Measurements from ENCODE around the gene KCNQ1.
A peak's percentile ranks its signal among the peaks of the same experiment; 100 is the strongest.

Gene KCNQ1

DNA sequence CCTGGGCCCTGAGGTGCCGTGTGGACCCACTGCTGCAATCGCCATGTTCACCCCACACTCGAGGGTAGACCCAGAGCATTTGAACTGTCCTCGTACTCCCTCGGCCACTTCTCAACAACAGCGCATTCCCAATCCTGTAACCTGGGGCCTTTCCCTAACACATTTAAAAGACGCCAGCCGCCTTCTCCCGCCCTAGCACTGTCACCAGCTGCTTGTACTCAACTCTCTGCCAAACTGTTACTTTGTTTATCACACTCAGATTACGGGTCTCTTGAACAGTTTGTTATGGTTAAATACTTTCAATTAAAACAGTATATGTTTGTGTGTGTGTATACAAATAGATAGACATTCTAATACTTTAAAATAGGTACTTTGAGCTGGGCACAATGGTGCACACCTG is 420.1 kb downstream of the KCNQ1 start:
- no peak overlapping the region for H3K4me3 ChIP-seq (ENCODE audit: low read depth, low read length)
- no peak for DNase-seq (ENCODE audit: low read depth)
- TF ChIP-seq, protein P1, sequence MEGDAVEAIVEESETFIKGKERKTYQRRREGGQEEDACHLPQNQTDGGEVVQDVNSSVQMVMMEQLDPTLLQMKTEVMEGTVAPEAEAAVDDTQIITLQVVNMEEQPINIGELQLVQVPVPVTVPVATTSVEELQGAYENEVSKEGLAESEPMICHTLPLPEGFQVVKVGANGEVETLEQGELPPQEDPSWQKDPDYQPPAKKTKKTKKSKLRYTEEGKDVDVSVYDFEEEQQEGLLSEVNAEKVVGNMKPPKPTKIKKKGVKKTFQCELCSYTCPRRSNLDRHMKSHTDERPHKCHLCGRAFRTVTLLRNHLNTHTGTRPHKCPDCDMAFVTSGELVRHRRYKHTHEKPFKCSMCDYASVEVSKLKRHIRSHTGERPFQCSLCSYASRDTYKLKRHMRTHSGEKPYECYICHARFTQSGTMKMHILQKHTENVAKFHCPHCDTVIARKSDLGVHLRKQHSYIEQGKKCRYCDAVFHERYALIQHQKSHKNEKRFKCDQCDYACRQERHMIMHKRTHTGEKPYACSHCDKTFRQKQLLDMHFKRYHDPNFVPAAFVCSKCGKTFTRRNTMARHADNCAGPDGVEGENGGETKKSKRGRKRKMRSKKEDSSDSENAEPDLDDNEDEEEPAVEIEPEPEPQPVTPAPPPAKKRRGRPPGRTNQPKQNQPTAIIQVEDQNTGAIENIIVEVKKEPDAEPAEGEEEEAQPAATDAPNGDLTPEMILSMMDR (IDR thresholded peaks at IDR 0.05; ENCODE audit: insufficient read depth, low read depth, low read length, missing control alignments) = no peak

DNA sequence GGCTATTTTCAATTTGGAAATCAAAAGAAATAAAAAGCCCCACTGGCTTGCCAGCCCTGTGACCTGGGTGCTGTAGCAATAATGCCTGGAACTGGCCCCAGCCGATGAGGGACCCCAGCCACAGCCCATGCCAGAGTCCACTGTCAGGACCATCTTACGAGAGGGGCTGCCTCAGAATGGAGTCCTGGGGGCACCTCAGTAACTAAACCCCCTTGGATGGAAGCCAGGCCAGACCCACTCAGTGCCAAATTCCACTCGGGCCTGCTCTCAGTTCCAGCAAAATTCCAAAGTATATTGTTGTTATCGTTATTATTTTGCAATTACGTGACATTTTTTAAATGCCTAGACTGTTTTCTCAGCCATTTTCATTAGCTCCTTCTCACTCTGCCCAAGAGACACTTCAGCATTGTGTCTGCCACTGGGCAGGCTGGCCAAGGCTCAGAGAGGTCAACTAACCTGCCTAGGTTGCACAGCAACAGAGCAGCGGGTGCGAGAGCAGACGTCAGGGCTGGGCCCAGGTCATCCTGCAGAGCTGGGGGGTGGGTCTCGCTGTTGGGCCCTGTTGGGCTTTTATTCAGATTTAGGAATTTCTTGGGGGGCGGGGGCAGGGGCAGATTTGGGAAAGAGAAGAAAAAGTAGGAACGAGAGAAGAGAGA is 421.2 kb downstream of the KCNQ1 start:
- H3K4me3 ChIP-seq (ENCODE audit: low read depth, low read length) = no peak overlapping the region
- TF ChIP-seq, protein P1 (IDR thresholded peaks at IDR 0.05; ENCODE audit: insufficient read depth, low read depth, low read length, missing control alignments) = no peak
- DNase-seq (ENCODE audit: low read depth) = no peak

DNA sequence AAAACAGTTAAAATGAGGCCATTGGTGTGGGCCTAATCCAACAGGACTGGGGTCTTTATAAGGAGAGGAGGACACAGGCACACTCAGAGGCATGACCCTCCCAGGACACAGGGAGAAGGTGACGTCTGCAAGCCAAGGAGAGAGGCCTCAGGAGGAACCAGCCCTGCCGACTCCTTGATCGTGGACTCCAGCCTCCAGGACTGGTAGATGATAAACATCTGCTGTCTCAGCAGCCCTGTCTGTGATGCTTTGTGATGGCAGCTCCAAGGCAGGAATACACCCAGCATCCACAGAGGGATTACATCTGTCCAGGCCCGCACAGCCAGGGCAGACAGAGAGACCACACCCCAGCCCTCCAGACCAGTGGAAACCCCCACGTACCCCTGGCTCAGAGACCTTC is 422.3 kb downstream of the KCNQ1 start:
- no peak overlapping the region for H3K4me3 ChIP-seq (ENCODE audit: low read depth, low read length)
- TF ChIP-seq, protein P1 (IDR thresholded peaks at IDR 0.05; ENCODE audit: insufficient read depth, low read depth, low read length, missing control alignments) = no peak
- no peak for DNase-seq (ENCODE audit: low read depth)

DNA sequence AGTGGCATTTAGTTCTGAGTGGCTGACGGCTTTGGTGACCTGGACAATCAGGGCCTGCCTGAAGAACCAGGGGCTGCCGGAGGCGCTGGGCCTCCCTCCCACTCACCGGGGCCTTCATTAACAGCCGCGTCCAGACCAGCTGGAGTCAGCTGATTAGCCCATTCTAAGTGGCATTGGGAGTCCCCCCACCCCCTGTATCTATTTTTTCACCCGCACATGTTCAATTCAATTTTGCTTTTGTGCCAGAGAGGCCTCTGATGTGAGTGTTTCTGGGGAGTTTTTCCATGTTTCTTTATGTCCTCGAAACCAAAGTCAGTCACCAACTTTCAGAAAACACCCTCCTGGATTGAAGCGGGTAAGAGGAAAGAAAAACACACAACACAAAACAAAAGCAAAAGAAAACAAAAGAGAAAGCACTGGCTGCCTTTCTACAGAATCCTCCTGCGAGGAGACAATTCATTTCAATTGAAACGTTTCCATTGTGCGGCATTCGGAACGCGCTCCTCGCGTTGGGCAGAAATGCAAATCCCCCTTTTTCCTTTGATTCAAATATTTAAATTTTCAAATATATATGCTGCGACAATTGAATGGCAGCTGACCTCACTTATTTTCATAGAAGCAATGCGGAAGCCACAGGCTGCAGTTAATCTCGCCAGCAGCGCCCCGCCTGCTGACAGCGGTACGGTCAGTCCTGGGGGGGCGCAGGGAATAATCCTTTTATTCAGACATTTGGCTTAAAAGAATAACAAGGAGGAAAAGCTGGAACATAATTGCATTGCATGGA is 423.1 kb downstream of the KCNQ1 start:
- peak overlapping the region; percentile 55 for H3K4me3 ChIP-seq (ENCODE audit: low read depth, low read length)
- TF ChIP-seq, protein P1 (IDR thresholded peaks at IDR 0.05; ENCODE audit: insufficient read depth, low read depth, low read length, missing control alignments) = no peak
- DNase-seq (ENCODE audit: low read depth) = peak; percentile 42

DNA sequence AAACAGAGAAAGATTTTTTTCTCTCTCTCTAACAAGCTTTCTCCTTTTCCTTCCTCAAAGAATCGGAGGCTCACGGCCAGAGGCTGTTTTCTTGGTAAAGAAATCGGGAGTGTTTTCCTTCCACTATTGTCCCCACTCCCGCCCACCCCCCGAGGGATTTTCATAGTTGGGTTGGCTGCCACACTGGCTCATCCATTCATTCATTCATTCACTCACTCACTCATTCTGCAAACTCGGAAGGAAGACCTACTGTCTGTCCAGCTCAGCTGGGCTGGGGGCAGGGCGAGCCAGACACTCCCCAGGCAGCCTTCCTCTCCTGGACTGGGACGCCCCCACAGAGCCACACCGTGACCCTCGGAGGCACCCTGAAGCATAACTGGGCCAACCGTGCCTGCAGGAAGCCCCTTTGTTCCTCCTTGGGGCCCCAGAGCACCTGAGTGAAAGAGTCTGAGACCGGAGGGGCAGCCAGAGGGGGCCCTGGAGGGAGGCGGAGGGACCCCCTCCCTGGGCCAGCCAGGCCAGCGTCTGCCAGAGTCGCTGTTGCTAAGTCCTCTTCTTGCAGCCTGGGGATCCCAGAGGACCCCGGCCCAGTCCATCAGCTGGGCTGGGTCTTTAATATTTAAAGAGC is 423.8 kb downstream of the KCNQ1 start:
- no peak for DNase-seq (ENCODE audit: low read depth)
- TF ChIP-seq, protein P1 (IDR thresholded peaks at IDR 0.05; ENCODE audit: insufficient read depth, low read depth, low read length, missing control alignments) = no peak
- H3K4me3 ChIP-seq (ENCODE audit: low read depth, low read length) = peak overlapping the region; percentile 55

DNA sequence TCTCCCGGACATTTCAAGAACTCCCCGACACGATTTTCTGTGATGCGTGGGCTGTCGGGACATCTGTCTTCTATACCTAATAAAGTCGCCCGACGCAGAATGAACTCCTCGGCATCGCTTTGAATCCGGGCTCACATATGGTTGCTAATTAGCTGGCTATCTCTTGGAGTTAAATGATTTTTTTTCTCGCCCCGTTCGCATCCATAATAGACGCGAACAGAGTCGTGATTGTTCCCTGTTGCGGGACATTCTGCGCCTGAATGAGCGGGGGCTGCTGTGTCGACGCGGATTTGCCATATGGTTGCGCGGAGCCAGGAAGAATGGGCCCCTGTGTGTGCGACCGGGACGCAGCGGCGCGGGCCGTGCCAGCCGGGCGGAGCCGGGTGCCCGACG is 424.3 kb downstream of the KCNQ1 start:
- H3K4me3 ChIP-seq (ENCODE audit: low read depth, low read length) = no peak overlapping the region
- DNase-seq (ENCODE audit: low read depth) = no peak
- TF ChIP-seq, protein P1 (IDR thresholded peaks at IDR 0.05; ENCODE audit: insufficient read depth, low read depth, low read length, missing control alignments) = no peak
